ACC112 (cell line): ENCODE results near the gene LCLAT1.

Experiments used
- H2AFZ ChIP-seq: fragments of 200-600 bp; sonication (generic); one replicate; pipeline ENCODE4 v1.6.0; 2017; ENCODE audit warnings: antibody characterized with exemption, low read length; ENCODE audit not compliant: unreplicated experiment
- H3K27ac ChIP-seq: fragments of 200-600 bp; sonication (generic); 2 replicates; pipeline ENCODE4 v1.5.1; 2014; ENCODE audit warnings: low read depth, mild to moderate bottlenecking, antibody characterized with exemption, low read length, moderate library complexity
- H3K27me3 ChIP-seq: fragments of 200-600 bp; sonication (generic); 2 replicates; pipeline ENCODE4 v1.6.1; 2014; ENCODE audit warnings: mild to moderate bottlenecking, antibody characterized with exemption, low read length, moderate library complexity, mixed read lengths; ENCODE audit not compliant: insufficient read depth
- H3K36me3 ChIP-seq: fragments of 200-600 bp; sonication (generic); 2 replicates; pipeline ENCODE4 v1.6.1; 2016; ENCODE audit warnings: mild to moderate bottlenecking, antibody characterized with exemption, low read length, moderate library complexity, mixed read lengths; ENCODE audit not compliant: insufficient read depth
- H3K4me1 ChIP-seq: fragments of 200-600 bp; sonication (generic); one replicate; pipeline ENCODE4 v1.6.1; 2016; ENCODE audit warnings: low read length, mixed read lengths; ENCODE audit not compliant: insufficient read depth, unreplicated experiment, control insufficient read depth
- H3K4me3 ChIP-seq: fragments of 200-600 bp; sonication (generic); 2 replicates; pipeline ENCODE4 v1.5.1; 2014; ENCODE audit warnings: mild to moderate bottlenecking, low read depth, low read length
- H3K79me2 ChIP-seq: fragments of 200-600 bp; sonication (generic); one replicate; pipeline ENCODE4 v1.6.0; 2016; ENCODE audit warnings: low read length; ENCODE audit not compliant: control insufficient read depth, unreplicated experiment, insufficient read depth

Gene LCLAT1

GRCh38 chr2:30410217-30410616 lies 36.8 kb upstream of the LCLAT1 start:
- no peak overlapping the region for H3K4me3 ChIP-seq
- H3K79me2 ChIP-seq = no peaks in the 10 kb centered on the region
- H3K27me3 ChIP-seq = peaks cover 4% of the 10 kb centered on the region
- no peaks in the 10 kb centered on the region for H3K36me3 ChIP-seq
- H2AFZ ChIP-seq = no peak overlapping the region
- H3K27ac ChIP-seq = no peak overlapping the region
- H3K4me1 ChIP-seq = peaks cover 6% of the 10 kb centered on the region

- H2AFZ ChIP-seq = no peak overlapping the region
- H3K27ac ChIP-seq = no peak overlapping the region
- H3K4me1 ChIP-seq = peaks cover 6% of the 10 kb centered on the region
- no peaks in the 10 kb centered on the region for H3K36me3 ChIP-seq
- no peak overlapping the region for H3K4me3 ChIP-seq
- no peaks in the 10 kb centered on the region for H3K79me2 ChIP-seq
- no peaks in the 10 kb centered on the region for H3K27me3 ChIP-seq
Measured at GRCh38 chr2:30412047-30412683, 34.9 kb upstream of the LCLAT1 start.

GRCh38 chr2:30412684-30413570 lies 34.1 kb upstream of the LCLAT1 start:
- Histone ChIP-seq H3K36me3 (no peaks in the 10 kb centered on the region), H3K4me3 (no peak overlapping the region), H3K27me3 (no peaks in the 10 kb centered on the region), H2AFZ (no peak overlapping the region), H3K4me1 (peaks cover 6% of the 10 kb centered on the region), H3K27ac (no peak overlapping the region), H3K79me2 (no peaks in the 10 kb centered on the region)

- no peaks in the 10 kb centered on the region for H3K27me3 ChIP-seq
- H3K27ac ChIP-seq = no peak overlapping the region
- H2AFZ ChIP-seq = no peak overlapping the region
- no peaks in the 10 kb centered on the region for H3K36me3 ChIP-seq
- H3K79me2 ChIP-seq = no peaks in the 10 kb centered on the region
- H3K4me3 ChIP-seq = no peak overlapping the region
- peaks cover 6% of the 10 kb centered on the region for H3K4me1 ChIP-seq
Measured at GRCh38 chr2:30414961-30415360, 32.1 kb upstream of the LCLAT1 start.

- H3K27ac ChIP-seq = no peak overlapping the region
- H2AFZ ChIP-seq = no peak overlapping the region
- H3K4me1 ChIP-seq = peaks cover 13% of the 10 kb centered on the region
- no peak overlapping the region for H3K4me3 ChIP-seq
- no peaks in the 10 kb centered on the region for H3K36me3 ChIP-seq
- no peaks in the 10 kb centered on the region for H3K79me2 ChIP-seq
- H3K27me3 ChIP-seq = no peaks in the 10 kb centered on the region
Measured at GRCh38 chr2:30417253-30417652, 29.8 kb upstream of the LCLAT1 start.

- Histone ChIP-seq H2AFZ (peak overlapping the region; percentile 19), H3K27ac (no peak overlapping the region), H3K4me3 (no peak overlapping the region)
Measured at GRCh38 chr2:30421026-30421603, 25.9 kb upstream of the LCLAT1 start.

GRCh38 chr2:30421604-30422443 lies 25.2 kb upstream of the LCLAT1 start:
- no peaks in the 10 kb centered on the region for H3K36me3 ChIP-seq
- peak overlapping the region; percentile 45 for H3K4me3 ChIP-seq
- H2AFZ ChIP-seq = peak overlapping the region; percentile 19
- H3K4me1 ChIP-seq = peaks cover 24% of the 10 kb centered on the region
- no peaks in the 10 kb centered on the region for H3K79me2 ChIP-seq
- peak overlapping the region; percentile 76 for H3K27ac ChIP-seq
- no peaks in the 10 kb centered on the region for H3K27me3 ChIP-seq

More at GRCh38 chr2:30421026-30421603, 25.9 kb upstream of the LCLAT1 start:
- Histone ChIP-seq H3K4me1 (peaks cover 24% of the 10 kb centered on the region), H3K79me2 (no peaks in the 10 kb centered on the region), H3K27me3 (no peaks in the 10 kb centered on the region), H3K36me3 (no peaks in the 10 kb centered on the region)

- Histone ChIP-seq H3K79me2 (no peaks in the 10 kb centered on the region), H3K36me3 (no peaks in the 10 kb centered on the region), H3K4me1 (peaks cover 24% of the 10 kb centered on the region), H3K4me3 (peak overlapping the region; percentile 45), H3K27me3 (no peaks in the 10 kb centered on the region), H2AFZ (peak overlapping the region; percentile 19), H3K27ac (peak overlapping the region; percentile 76)
Measured at GRCh38 chr2:30422444-30423040, 24.5 kb upstream of the LCLAT1 start.

- peaks cover 24% of the 10 kb centered on the region for H3K4me1 ChIP-seq
- no peaks in the 10 kb centered on the region for H3K27me3 ChIP-seq
- H3K36me3 ChIP-seq = no peaks in the 10 kb centered on the region
- no peaks in the 10 kb centered on the region for H3K79me2 ChIP-seq
- H3K4me3 ChIP-seq = no peak overlapping the region
- H3K27ac ChIP-seq = no peak overlapping the region
- no peak overlapping the region for H2AFZ ChIP-seq
Measured at GRCh38 chr2:30424231-30424630, 22.8 kb upstream of the LCLAT1 start.

- H3K27ac ChIP-seq = no peak overlapping the region
- no peaks in the 10 kb centered on the region for H3K79me2 ChIP-seq
- H2AFZ ChIP-seq = no peak overlapping the region
- H3K4me3 ChIP-seq = no peak overlapping the region
- no peaks in the 10 kb centered on the region for H3K27me3 ChIP-seq
- no peaks in the 10 kb centered on the region for H3K36me3 ChIP-seq
- H3K4me1 ChIP-seq = peaks cover 24% of the 10 kb centered on the region
Measured at GRCh38 chr2:30425326-30425725, 21.7 kb upstream of the LCLAT1 start.
